Lower leg skin (tissue), 4 donors: Measurements from ENCODE around the gene HK1. TPM values are rescaled to one million over a fixed set of nuclear protein-coding genes. Genes with fewer than 3 reads are reported as not detected.
A peak's percentile ranks its signal among the peaks of the same experiment; 100 is the strongest.

ENCODE experiments used
- DNase-seq, 2 donors: peaks; one replicate each; pipeline ENCODE4 v3.0.0-alpha.2; 2019; ENCODE audit warnings: low spot score in 2 of 2
- H3K4me3 ChIP-seq: fragments of 200-600 bp; sonication (generic); 2 replicates; pipeline ENCODE4 v1.5.1; 2017; ENCODE audit warnings: mild to moderate bottlenecking, low read depth; ENCODE audit not compliant: poor library complexity, severe bottlenecking
- POLR2A ChIP-seq, 2 donors: fragments of 450-650 bp; IDR thresholded peaks; one replicate each; pipeline ENCODE4 v1.6.1; 2016 to 2017; ENCODE audit warnings: antibody characterized with exemption in 2 of 2, mild to moderate bottlenecking in 1 of 2, moderate library complexity in 1 of 2
- WGBS, 2 donors: methylation state at CpG; one replicate each; pipeline ENCODE4 v1.1.5; 2018; 5-methylcytosine and 5-hydroxymethylcytosine counted together
- intact Hi-C: fragments of 100-400 bp; cut with DNase I; formaldehyde crosslinking; loops from one replicate; pipeline ENCODE4 v1.15.0; 2023; ENCODE audit warnings: low total_unique reads
- total RNA-seq, 4 donors: library from RNA; depleted of rRNA; stranded (reverse); fragments of >200 nt; gene quantifications; one replicate each; pipeline ENCODE4 v1.1.0, GENCODE V29; 2016
- TF ChIP-seq, protein P1 (sequence below), 3 donors: fragments of 450-650 bp; IDR thresholded peaks; one replicate each; pipeline ENCODE4 v1.5.1; 2016; ENCODE audit warnings: antibody characterized with exemption in 3 of 3, mild to moderate bottlenecking in 3 of 3, moderate library complexity in 2 of 3

HK1 gene
- total RNA-seq, 4 donors from 2014 or later: 117 to 162 (median 158) TPM

- peak in 1 of 2 donors; percentile 58 for DNase-seq
- 92 to 94% methylated on average over 15 to 18 of the region's 18 CpGs for WGBS, 2 donors
- no peak overlapping the region for H3K4me3 ChIP-seq
- TF ChIP-seq POLR2A (IDR thresholded peaks at IDR 0.05): no peak
- TF ChIP-seq, protein P1, sequence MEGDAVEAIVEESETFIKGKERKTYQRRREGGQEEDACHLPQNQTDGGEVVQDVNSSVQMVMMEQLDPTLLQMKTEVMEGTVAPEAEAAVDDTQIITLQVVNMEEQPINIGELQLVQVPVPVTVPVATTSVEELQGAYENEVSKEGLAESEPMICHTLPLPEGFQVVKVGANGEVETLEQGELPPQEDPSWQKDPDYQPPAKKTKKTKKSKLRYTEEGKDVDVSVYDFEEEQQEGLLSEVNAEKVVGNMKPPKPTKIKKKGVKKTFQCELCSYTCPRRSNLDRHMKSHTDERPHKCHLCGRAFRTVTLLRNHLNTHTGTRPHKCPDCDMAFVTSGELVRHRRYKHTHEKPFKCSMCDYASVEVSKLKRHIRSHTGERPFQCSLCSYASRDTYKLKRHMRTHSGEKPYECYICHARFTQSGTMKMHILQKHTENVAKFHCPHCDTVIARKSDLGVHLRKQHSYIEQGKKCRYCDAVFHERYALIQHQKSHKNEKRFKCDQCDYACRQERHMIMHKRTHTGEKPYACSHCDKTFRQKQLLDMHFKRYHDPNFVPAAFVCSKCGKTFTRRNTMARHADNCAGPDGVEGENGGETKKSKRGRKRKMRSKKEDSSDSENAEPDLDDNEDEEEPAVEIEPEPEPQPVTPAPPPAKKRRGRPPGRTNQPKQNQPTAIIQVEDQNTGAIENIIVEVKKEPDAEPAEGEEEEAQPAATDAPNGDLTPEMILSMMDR (IDR thresholded peaks at IDR 0.05): no peak
- intact Hi-C loops: no loop called here
These were observed 140.9 kb downstream of the HK1 start for GRCh38 chr10:69419096-69419743.

DNA sequence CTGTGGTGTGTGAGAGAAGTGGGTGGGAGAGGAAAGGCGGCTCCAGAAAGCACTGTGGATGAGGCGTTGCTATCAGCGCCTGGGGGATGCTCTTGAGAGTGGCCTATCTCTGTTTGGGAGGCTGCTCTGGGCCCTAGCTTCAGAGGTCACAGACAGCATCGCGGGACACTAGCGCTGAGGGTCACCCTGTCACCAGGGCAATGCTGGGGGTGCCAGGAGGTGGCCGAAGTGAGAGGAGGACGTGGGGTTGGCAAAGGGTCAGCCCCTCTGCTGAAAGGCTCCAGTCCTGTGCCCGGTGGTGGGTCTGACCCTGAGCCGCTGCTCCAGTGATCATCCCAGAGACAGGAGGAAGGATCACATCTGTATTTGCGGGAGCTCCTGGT, 141.4 kb downstream of the HK1 start:
- no peak overlapping the region for H3K4me3 ChIP-seq
- TF ChIP-seq POLR2A (IDR thresholded peaks at IDR 0.05): no peak
- TF ChIP-seq, protein P1 (IDR thresholded peaks at IDR 0.05): no peak
- intact Hi-C loops: no loop called here
- DNase-seq: peak in 1 of 2 donors; percentile 77
- WGBS, 2 donors: 83 to 90% methylated on average over 11 of the region's 11 CpGs

DNA sequence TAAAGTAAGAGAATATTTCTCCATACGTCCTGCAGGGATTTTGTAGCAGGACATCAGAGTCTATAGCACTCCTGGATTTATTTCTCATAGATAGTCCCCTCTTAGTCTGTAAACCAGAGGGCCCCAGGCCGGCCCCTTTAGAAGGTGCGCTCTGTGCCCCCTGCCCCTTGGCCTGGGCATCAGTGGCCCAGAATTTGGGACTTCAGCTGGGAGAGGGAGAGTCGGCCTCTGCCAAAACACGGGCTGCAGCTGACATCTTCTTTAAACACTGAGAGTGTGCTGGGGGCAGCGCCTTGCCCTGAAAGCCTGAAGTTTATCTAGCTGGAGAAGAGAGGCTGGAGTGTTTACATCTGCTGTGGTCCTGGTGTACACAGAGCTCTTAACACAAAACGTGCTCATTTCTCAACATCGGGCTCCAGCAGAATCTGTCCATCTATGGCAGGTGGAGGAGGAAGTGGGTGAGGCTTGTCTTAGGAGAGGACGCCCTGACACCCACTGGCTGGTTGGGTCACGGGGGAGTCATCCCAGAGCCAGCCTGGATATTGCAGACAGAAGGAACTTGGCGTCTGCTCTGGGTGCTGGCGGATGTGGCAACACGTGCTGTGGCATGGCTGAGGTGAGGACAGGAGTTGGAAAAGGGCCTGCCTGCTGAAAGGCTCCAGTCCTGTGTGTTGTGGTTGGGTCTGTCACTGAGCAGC, 143.5 kb downstream of the HK1 start:
- no peak overlapping the region for H3K4me3 ChIP-seq
- 70 to 82% methylated on average over 13 of the region's 13 CpGs for WGBS, 2 donors
- DNase-seq: peak in 1 of 2 donors; percentile 85
- no peak for TF ChIP-seq POLR2A (IDR thresholded peaks at IDR 0.05)
- TF ChIP-seq, protein P1 (IDR thresholded peaks at IDR 0.05): no peak
- intact Hi-C loops: no loop called here

- intact Hi-C loops: no loop called here
- WGBS, 2 donors: 90 to 93% methylated on average over 4 of the region's 4 CpGs
- peak in 1 of 2 donors; percentile 57 for DNase-seq
- no peak for TF ChIP-seq POLR2A (IDR thresholded peaks at IDR 0.05)
- TF ChIP-seq, protein P1 (IDR thresholded peaks at IDR 0.05): no peak
- H3K4me3 ChIP-seq: no peak overlapping the region
These were observed 144.4 kb downstream of the HK1 start for GRCh38 chr10:69422676-69423075.

GRCh38 chr10:69425041-69425440, 146.7 kb downstream of the HK1 start:
- intact Hi-C loops: loop anchor here (5.0 kb wide), 1 partner anchor 82 kb away; no protein-coding TSS in a partner anchor
- 89 to 95% methylated on average over 2 of the region's 2 CpGs for WGBS, 2 donors
- no peak for TF ChIP-seq POLR2A (IDR thresholded peaks at IDR 0.05)
- TF ChIP-seq, protein P1 (IDR thresholded peaks at IDR 0.05): no peak
- H3K4me3 ChIP-seq: no peak overlapping the region
- DNase-seq: no peak
